Measurements from ENCODE around the gene ST3GAL5. TPM values are rescaled to one million over a fixed set of nuclear protein-coding genes. Genes with fewer than 3 reads are reported as not detected.

ST3GAL5 gene
- total RNA-seq, 3 donors from 2014 or later, result 20.8 to 52.5 (median 29.5) TPM

DNA sequence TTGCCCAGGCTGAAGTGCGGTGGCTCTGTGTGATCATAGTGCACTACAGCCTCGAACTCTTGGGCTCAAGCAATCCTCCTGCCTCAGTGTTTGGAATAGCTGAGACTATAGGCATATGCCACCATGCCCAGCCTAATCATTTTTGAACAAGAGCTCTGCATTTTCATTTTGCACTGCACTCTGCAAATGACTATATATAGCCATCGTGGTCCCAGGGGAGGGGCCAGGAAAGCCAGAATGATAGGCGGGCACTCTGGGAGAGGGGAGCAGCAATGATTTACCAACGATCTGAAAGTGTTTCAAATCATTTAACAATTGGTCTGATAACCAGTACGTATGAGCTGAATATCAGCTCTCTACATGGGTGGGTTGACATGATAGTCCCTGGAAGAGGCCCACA is 22.3 kb upstream of the ST3GAL5 start:
- H3K4me3 ChIP-seq, result no peak overlapping the region
- H3K27ac ChIP-seq, result peak overlapping the region; percentile 60 to 61
- DNase-seq (ENCODE audit: low spot score in 2 of 2), result no peak
- H3K9me3 ChIP-seq, result no peaks in the 10 kb centered on the region
- no peaks in the 10 kb centered on the region for H3K27me3 ChIP-seq
- H3K36me3 ChIP-seq, result no peaks in the 10 kb centered on the region
- H3K4me1 ChIP-seq, result no peaks in the 10 kb centered on the region
- intact Hi-C loops (cut with DNase I; ENCODE audit: low total_unique reads), result no loop called here
- TF ChIP-seq, protein P1, sequence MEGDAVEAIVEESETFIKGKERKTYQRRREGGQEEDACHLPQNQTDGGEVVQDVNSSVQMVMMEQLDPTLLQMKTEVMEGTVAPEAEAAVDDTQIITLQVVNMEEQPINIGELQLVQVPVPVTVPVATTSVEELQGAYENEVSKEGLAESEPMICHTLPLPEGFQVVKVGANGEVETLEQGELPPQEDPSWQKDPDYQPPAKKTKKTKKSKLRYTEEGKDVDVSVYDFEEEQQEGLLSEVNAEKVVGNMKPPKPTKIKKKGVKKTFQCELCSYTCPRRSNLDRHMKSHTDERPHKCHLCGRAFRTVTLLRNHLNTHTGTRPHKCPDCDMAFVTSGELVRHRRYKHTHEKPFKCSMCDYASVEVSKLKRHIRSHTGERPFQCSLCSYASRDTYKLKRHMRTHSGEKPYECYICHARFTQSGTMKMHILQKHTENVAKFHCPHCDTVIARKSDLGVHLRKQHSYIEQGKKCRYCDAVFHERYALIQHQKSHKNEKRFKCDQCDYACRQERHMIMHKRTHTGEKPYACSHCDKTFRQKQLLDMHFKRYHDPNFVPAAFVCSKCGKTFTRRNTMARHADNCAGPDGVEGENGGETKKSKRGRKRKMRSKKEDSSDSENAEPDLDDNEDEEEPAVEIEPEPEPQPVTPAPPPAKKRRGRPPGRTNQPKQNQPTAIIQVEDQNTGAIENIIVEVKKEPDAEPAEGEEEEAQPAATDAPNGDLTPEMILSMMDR (IDR thresholded peaks at IDR 0.05), result no peak
- TF ChIP-seq POLR2AphosphoS5 (IDR thresholded peaks at IDR 0.05), result no peak
- TF ChIP-seq POLR2A (IDR thresholded peaks at IDR 0.05), result no peak

DNA sequence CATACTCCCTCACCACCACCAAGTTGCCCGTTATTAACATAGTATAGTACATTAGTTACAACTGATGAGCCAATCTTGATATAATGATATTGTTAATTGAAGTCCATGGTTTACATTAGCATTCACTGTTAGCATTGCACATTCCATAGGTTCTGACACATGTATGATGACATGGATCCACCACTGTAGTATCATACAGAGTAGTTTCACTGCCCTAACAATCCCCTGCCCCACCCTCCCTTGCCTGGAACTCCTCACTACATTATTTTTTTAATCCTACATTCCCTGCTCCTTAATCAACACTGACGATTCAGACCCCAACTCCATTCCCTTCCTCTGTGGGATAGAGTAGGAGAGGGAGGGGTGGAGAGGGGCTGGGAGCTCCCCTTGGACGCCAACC is 20.2 kb upstream of the ST3GAL5 start:
- TF ChIP-seq, protein P1 (IDR thresholded peaks at IDR 0.05), result no peak
- TF ChIP-seq POLR2A (IDR thresholded peaks at IDR 0.05), result no peak
- no peak overlapping the region for H3K4me3 ChIP-seq
- H3K4me1 ChIP-seq, result no peaks in the 10 kb centered on the region
- no peak for DNase-seq (ENCODE audit: low spot score in 2 of 2)
- intact Hi-C loops (cut with DNase I; ENCODE audit: low total_unique reads), result no loop called here
- peak overlapping the region in 1 of 2 donors; percentile 15 for H3K27ac ChIP-seq
- no peaks in the 10 kb centered on the region for H3K9me3 ChIP-seq
- H3K27me3 ChIP-seq, result no peaks in the 10 kb centered on the region
- no peaks in the 10 kb centered on the region for H3K36me3 ChIP-seq

DNA sequence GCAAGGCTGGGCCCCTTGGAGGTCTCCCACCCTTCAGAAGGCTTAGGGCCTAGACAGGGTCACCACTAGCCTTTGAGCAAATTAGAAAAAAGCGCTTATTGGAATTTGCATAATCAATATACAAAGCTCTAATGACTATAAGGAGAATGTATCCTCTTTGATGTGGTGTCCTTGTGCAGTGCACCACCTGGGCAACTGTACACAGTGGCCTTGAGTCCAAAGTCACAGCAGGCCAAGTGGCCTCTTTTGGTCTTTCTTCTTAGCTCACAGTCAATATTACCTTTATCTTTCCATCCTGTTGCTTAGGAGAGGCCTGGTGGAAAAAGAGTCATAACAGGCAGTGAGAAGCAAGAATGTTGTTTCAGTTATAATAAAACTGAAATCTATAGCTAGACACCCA is 19.7 kb upstream of the ST3GAL5 start:
- Histone ChIP-seq H3K27ac (no peak overlapping the region), H3K9me3 (no peaks in the 10 kb centered on the region), H3K4me3 (no peak overlapping the region), H3K27me3 (no peaks in the 10 kb centered on the region), H3K36me3 (no peaks in the 10 kb centered on the region), H3K4me1 (no peaks in the 10 kb centered on the region)
- no peak for TF ChIP-seq POLR2A (IDR thresholded peaks at IDR 0.05)
- TF ChIP-seq POLR2AphosphoS5 (IDR thresholded peaks at IDR 0.05), result no peak
- TF ChIP-seq, protein P1 (IDR thresholded peaks at IDR 0.05), result no peak
- DNase-seq (ENCODE audit: low spot score in 2 of 2), result no peak
- intact Hi-C loops (cut with DNase I; ENCODE audit: low total_unique reads), result no loop called here

DNA sequence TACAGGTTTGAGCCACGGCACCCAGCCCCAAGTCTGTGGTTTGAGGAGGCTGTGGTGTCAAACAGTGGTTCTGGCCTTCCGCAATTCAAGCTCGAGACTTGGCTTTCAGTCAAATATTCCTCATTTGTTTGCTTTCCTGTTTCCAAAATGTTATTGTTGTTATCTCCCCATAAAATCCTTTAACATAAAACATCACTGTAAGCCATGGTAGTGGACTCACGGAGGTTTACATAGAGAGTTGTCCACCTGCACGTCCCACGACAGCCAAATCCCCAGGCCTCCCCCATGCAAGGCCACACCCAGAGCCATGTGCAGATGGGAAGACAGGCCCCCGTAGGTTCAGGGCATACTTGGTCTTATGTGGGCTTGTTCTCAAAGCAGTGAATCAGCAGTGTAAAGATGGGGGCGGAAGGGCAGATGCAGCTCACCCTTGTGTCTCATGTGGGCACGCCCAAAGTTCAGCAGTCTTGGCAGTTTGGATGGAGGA is 18.9 kb upstream of the ST3GAL5 start:
- H3K36me3 ChIP-seq, result no peaks in the 10 kb centered on the region
- peak overlapping the region in 1 of 2 donors; percentile 39 for H3K27ac ChIP-seq
- no peak for DNase-seq (ENCODE audit: low spot score in 2 of 2)
- H3K4me3 ChIP-seq, result no peak overlapping the region
- no peaks in the 10 kb centered on the region for H3K27me3 ChIP-seq
- TF ChIP-seq POLR2AphosphoS5 (IDR thresholded peaks at IDR 0.05) (no peak), POLR2A (IDR thresholded peaks at IDR 0.05) (no peak)
- TF ChIP-seq, protein P1 (IDR thresholded peaks at IDR 0.05), result no peak
- intact Hi-C loops (cut with DNase I; ENCODE audit: low total_unique reads), result no loop called here
- no peaks in the 10 kb centered on the region for H3K9me3 ChIP-seq
- H3K4me1 ChIP-seq, result no peaks in the 10 kb centered on the region

DNA sequence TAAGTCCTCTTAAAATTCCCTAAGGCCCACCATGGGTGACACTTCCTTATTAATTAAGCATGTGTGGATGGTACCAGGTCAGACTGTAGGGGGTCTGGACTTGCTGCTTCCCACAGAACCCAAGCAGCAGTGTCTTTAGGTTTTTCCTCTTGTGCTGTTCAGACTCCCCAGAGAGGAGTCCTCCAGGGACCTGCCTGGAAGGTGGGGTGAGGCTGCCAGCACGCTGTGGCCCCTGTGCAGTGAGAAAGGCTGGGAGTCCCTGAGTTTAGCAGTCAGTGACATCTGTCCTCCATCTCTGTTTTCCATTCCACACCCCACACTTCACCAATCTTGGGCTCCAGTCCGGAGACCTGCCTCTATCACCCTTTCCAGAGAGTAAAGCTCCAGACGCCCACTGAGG is 18.0 kb upstream of the ST3GAL5 start:
- no peaks in the 10 kb centered on the region for H3K36me3 ChIP-seq
- no peaks in the 10 kb centered on the region for H3K4me1 ChIP-seq
- H3K9me3 ChIP-seq, result no peaks in the 10 kb centered on the region
- DNase-seq (ENCODE audit: low spot score in 2 of 2), result no peak
- H3K27ac ChIP-seq, result peak overlapping the region in 1 of 2 donors; percentile 30
- no peak overlapping the region for H3K4me3 ChIP-seq
- intact Hi-C loops (cut with DNase I; ENCODE audit: low total_unique reads), result no loop called here
- TF ChIP-seq, protein P1 (IDR thresholded peaks at IDR 0.05), result no peak
- no peaks in the 10 kb centered on the region for H3K27me3 ChIP-seq
